Inflammatory macrophage treated with lipopolysaccharide for 1 hour (primary cell): Measurements from ENCODE around the gene LANCL2.
"Not testable (repeated sequence)": the region's sequence is repeated elsewhere in the genome, so short reads cannot be mapped to it uniquely, and the experiment has no call there.

Experiments used
- DNase-seq, 2 donors: peaks; one replicate each; pipeline ENCODE4 v3.0.0-alpha.2; 2020 to 2022

The LANCL2 gene

DNA sequence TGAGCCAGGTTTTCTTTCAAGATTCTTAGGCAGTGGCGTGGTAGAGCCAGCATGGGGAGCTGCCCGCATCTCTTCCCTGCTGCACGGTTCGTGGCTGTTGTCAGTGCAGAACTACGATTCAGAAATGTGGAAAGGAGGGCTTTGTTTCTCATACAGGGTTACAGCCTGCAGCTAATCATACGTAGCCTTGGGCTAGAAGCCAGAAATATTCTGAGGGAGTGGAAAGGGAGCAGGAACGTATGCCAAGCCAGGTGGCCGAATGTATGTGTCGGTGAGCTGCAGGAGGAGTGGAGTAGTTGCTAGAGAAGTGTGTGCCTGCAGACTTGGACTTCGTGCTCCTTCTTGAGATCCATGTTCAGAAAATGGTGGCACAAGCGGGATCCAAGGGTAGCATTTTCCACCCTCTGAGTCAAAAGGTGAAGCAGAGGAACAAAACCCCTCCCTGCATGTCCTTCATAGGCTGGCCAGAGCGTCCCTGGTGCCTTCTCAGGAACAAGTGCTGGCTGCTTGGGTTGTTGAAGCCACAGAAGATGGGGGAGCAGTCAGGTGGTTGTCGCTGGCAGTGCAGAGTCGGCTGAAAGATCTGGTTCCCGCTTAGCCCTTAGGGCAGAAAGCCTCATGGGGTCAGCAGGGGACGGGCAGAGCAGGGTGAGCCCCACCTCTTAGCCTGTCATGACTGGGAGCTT is 40.9 kb downstream of the LANCL2 start:
- DNase-seq: no peak

- peak; percentile 3 to 5 for DNase-seq
Observed at GRCh38 chr7:55409482-55410225, 44.5 kb downstream of the LANCL2 start.

GRCh38 chr7:55410667-55411239 is 45.6 kb downstream of the LANCL2 start:
- no peak for DNase-seq

GRCh38 chr7:55411844-55412243 is 46.7 kb downstream of the LANCL2 start:
- no peak for DNase-seq

DNA sequence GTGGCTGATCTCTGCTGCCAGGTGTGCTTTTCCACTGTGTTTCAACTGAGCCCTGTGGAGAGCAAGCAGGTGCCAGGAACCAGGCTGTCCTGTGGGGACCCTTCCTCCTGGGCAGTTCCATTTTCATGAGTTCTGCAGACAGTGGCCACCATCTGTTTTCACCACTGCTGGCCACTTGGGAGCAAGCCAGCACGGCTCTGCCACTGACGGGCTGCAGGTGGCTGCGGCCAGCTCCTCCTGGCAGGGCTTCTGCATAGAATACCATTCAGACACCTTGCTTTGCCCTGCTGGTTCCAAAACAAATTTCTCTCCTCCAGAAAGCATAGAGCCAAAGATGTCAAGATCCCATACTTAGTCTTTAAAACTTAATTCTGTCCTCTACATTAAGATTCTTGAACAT is 48.3 kb downstream of the LANCL2 start:
- DNase-seq: no peak

- DNase-seq: peak; percentile 64 to 90
Observed at GRCh38 chr7:55415173-55415778, 50.1 kb downstream of the LANCL2 start.

- not testable (repeated sequence) for DNase-seq
Observed at GRCh38 chr7:55417456-55417855, 52.3 kb downstream of the LANCL2 start.

DNA sequence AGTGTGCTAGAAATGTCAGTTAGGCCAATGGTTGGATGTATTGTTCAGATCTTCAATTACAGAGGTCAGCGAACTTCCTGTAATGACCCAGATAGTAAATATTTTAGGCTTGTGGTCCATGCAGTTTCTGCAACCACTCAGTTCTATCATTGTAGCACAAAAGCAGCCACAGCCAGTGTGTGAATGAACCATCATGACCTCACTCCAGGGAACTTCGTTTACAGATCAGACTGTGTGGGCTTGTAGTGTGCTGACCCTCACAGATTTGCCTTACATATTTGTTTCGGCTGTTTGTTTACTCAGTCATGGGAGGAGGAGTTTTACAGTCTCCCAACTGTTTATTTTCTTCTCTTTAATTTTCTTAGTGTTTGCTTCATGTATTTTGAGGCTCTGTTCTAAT is 55.4 kb downstream of the LANCL2 start:
- no peak for DNase-seq

DNA sequence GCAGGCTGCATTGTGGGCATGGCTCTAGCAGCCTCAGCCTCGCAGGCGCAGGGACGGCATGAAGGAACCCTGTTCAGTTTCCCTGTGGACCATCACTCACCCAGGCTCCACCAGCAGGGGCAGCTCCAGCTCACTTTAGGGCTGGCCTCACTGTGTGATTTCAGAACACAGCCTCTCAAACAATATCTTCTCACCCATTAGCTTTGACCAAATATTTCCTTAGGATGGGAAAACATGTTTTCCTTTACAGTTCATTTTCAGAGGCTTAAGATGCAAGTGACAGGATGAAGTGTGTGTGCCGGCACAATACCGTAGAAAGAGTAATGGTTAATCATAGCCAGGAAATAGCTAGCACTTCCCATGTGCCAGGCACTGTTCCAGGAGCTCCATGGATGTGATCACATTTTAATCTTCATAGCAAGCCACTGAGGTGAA is 58.2 kb downstream of the LANCL2 start:
- no peak for DNase-seq

- DNase-seq: no peak
Observed at GRCh38 chr7:55423891-55424290, 58.8 kb downstream of the LANCL2 start.

- peak in 1 of 2 donors; percentile 7 for DNase-seq
Observed at GRCh38 chr7:55425141-55425752, 60.1 kb downstream of the LANCL2 start.

- DNase-seq: no peak
Observed at GRCh38 chr7:55426676-55427075, 61.5 kb downstream of the LANCL2 start.

- no peak for DNase-seq
Observed at GRCh38 chr7:55427342-55427741, 62.2 kb downstream of the LANCL2 start.

- DNase-seq: no peak
Observed at GRCh38 chr7:55427800-55428199, 62.7 kb downstream of the LANCL2 start.

DNA sequence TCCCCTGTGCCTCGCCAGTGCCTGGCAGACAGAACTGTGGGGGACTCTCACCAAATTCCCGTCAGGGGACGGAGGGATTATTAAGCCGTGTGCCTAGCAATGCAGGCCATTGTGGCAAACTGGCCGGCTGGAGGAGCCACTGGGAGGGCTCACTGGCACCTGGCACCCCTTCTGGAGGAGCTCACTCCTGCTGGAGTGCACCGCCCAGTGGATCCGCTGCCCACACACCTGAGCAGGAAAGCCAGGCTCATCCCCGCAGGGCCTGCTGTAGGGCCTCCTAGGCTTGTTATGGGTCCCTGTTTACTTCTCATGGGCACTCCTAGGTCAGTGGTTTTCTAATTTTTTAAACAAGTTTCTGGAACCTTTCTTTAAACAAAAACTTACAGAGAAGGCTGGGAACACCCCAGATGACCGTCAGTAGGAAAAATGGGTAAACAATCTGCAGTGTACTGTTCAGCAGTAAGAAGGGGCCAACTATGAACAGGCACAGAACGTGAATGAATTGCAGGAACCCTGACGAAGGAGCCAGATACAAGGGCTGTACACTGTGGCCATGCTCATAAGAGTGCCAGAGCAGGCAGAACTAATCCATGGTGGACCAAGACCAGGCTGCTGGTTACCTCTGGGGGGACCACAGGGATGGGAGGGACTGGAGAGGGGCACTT is 64.8 kb downstream of the LANCL2 start:
- no peak for DNase-seq

GRCh38 chr7:55431898-55432297 is 66.8 kb downstream of the LANCL2 start:
- DNase-seq: no peak

DNA sequence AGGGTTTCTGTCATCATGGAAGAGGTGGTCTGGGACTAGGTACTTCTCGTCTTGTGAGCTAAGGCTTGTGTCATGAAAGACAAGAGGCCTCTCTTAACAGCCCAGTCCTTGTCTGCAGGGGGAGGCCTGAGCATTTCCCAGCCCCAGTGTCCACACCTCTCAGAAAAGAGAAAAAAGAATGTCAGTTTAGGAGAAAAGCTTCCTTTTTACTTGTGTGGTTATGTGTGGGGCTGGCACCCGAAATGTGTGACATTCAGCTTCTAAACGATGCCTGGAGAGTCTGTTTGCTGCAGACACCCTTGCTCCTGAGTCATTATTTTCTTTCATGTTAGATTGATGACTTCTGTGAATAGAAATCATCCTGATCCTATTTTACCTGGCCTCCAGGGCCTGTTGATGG is 67.4 kb downstream of the LANCL2 start:
- no peak for DNase-seq

DNA sequence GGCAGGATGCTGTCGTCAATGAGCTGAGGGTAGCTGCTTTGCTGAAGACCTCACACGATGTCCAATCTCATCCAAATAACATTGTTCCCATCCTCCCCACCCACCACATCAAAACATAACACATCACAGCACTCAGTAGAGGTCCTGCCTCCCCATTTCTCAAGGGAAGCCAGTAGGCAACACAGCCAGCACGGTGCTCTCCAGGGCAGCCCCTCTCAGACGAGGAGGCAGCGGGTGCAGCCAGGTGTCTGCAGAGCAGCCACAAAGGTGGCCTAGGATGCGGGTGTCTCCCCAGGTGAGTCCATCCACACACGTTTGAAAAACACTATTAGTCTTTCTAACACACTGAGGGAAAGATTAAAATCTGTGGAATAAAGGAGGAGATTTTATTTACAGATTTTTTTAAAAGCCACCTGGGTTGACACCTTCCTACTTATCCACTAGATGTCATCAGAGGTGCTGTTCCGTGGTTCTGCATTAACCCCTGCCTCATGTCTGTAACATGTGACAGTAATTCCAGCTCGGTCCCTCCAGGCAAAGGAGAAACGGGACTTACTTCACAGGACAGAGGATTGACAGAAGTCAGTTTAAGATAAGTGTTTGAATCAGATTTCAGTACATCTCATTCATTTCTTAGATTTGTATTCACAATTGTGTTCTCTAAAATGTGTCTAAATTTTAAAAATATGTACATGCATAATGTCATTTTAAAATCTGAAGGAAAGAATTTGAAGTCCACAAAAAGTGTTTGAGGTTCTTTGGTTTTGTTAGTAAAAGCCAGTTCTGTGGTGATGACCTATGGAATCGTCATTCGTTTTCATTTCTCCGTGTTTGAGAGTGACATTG is 68.0 kb downstream of the LANCL2 start:
- peak; percentile 5 to 11 for DNase-seq

GRCh38 chr7:55435466-55435865 is 70.3 kb downstream of the LANCL2 start:
- DNase-seq: no peak

DNA sequence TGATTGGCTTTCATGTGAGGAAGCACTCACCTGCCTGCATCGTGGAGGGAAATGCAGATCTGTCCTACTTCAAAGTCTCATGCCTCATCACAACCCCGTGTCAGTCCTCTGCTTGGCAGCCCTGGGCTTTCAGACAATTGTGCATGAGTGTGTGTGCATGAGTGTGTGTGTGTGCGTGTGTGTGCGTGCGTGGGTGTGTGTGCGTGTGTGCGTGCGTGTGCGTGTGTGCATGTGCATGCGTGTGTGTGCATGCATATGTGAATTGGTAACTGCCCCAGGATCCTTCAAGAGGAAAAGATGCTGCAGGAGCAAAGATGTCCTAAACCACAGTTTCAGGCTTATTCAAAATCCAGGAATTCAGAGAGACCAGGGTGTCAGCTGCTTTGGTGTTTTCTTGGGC is 71.3 kb downstream of the LANCL2 start:
- DNase-seq: no peak

DNA sequence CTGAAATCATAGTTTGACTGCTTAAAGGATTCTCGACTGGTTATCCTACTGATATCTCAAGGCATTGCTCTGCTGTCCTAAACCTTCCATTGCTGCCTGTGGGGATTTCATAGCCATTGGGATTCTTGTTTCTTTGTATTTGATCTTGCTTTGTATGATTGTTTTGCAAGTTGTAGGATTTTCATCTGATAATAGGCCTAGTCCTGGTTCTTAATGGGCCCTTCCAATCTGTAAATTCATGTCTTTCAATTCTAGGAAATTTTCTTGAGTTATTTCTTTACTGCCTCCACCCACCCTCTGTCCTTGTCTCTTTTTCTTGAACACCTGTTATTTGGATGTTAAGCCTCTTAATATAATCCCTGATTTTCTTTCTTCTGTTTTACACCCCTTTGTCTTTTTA is 72.2 kb downstream of the LANCL2 start:
- DNase-seq: no peak
